Heart left ventricle (tissue), 16 donors: ENCODE results near the gene TNKS1BP1. TPM values are rescaled to one million over a fixed set of nuclear protein-coding genes. Genes with fewer than 3 reads are reported as not detected.
"Not testable (repeated sequence)": the region's sequence is repeated elsewhere in the genome, so short reads cannot be mapped to it uniquely, and the experiment has no call there.

Source experiments
- ATAC-seq, 4 donors: fragments of 200-7000 bp; cut with Tn5 transposase; one replicate each; pipeline ENCODE4 v1.9.1; 2020 to 2022; ENCODE audit warnings: moderate library complexity in 4 of 4, mild to moderate bottlenecking in 3 of 4, moderate number of reproducible peaks in 1 of 4
- DNase-seq, 5 donors: peaks; one replicate each; pipeline ENCODE4 v3.0.0-alpha.2; 2020
- H3K27ac ChIP-seq, 12 donors: fragments of 200-600 bp; sonication (generic) in 4 of 12; one replicate each; pipeline versions ENCODE4 v1.5.0 to v1.8.0; 2016 to 2022; ENCODE audit warnings: mild to moderate bottlenecking in 2 of 12
- H3K27me3 ChIP-seq, 9 donors: fragments of 200-600 bp; sonication (generic) in 2 of 9; one replicate each; pipeline versions ENCODE4 v1.5.1 to v1.8.0; 2016 to 2022; ENCODE audit warnings: mild to moderate bottlenecking in 3 of 9
- H3K36me3 ChIP-seq, 9 donors: fragments of 200-600 bp; sonication (generic) in 2 of 9; one replicate each; pipeline versions ENCODE4 v1.5.0 to v1.8.0; 2018 to 2022; ENCODE audit warnings: mild to moderate bottlenecking in 2 of 9
- H3K4me1 ChIP-seq, 12 donors: fragments of 200-600 bp; sonication (generic) in 4 of 12; one replicate each; pipeline versions ENCODE4 v1.5.0 to v1.8.0; 2016 to 2022; ENCODE audit warnings: mild to moderate bottlenecking in 3 of 12
- H3K4me3 ChIP-seq, 12 donors: fragments of 200-600 bp; sonication (generic) in 4 of 12; one replicate each; pipeline versions ENCODE4 v1.5.0 to v1.8.0; 2017 to 2022; ENCODE audit warnings: mild to moderate bottlenecking in 9 of 12, moderate library complexity in 4 of 12
- H3K9me3 ChIP-seq, 12 donors: fragments of 200-600 bp; sonication (generic) in 4 of 12; one replicate each; pipeline versions ENCODE4 v1.5.0 to v1.8.0; 2016 to 2022; ENCODE audit warnings: mild to moderate bottlenecking in 1 of 12
- POLR2A ChIP-seq, 2 donors: fragments of 450-650 bp; IDR thresholded peaks; one replicate each; pipeline ENCODE4 v1.6.1; 2017; ENCODE audit warnings: antibody characterized with exemption in 2 of 2, mild to moderate bottlenecking in 2 of 2, moderate library complexity in 2 of 2
- WGBS, 4 donors: extraction: QIAGEN DNeasy Blood & Tissue Kit in 2 of 4; methylation state at CpG; one replicate each; pipeline versions ENCODE4 v1.1.5 to v1.1.7; 2013 to 2018; 5-methylcytosine and 5-hydroxymethylcytosine counted together
- intact Hi-C, 10 donors: fragments of 100-400 bp; cut with DNase I; formaldehyde crosslinking; loops; one replicate each; pipeline versions ENCODE4 v1.11.1 to v1.14.2; 2022
- polyA plus RNA-seq, 2 donors: library from polyadenylated mRNA; stranded (reverse); fragments of 200-250 nt; gene quantifications; one replicate each; pipeline ENCODE4 v1.2.3, GENCODE V29; 2013
- total RNA-seq, 9 donors: library from RNA; depleted of rRNA in 2 of 9; stranded (reverse); fragments of >200 nt in 2 of 9; fragmentation: NEBNext Ultra II Directional in 3 of 9; extraction: Animal tissue kit (Norgen Biotek cat#: 25700) in 3 of 9; gene quantifications; one replicate each; pipeline versions ENCODE4 v1.1.0 to v1.2.4, GENCODE V29; 2016 to 2023
- TF ChIP-seq, protein P1 (sequence below), 12 donors: fragments of 200-600 bp; sonication (generic) in 4 of 12; IDR thresholded peaks; one replicate each; pipeline versions ENCODE4 v1.5.0 to v1.8.0; 2018 to 2022; ENCODE audit warnings: antibody characterized with exemption in 12 of 12, mild to moderate bottlenecking in 5 of 12
- donor health status: ischemic (EF 13 %, LVEDD 7.1; RV severe dilation, severe dysfunction).
- donor health status: healthy with polysubstance abuse.
- donor health status: DM: no; HTN: yes; CAD: no.
- donor health status: DM: no; HTN: no; CAD: no.
- donor health status: ischemic (EF 25% LVEDD 6.9; RV normal size, moderate dysfunction).
- donor health status: ischemic (EF 25% LVEDD 5.7; RV mildly dilated, moderate dysfunction).
- donor health status: healthy.
- donor health status: DM: yes; HTN: yes; CAD: no.
- donor health status: ischemic (EF 35%, LVEDD 5.7; RV mildly dilated, moderate dysfunction).
- donor health status: nonischemic (EF 11% LVEDD 7.7; RV severe dilation, severe dysfunction).
- donor health status: DM: yes; HTN: yes; CAD: no.
- donor health status: PGD.
- donor health status: ischemic (EF 29% LVEDD 5.4; RV normal size, mild dysfunction).
- donor health status: nonischemic (EF 23%, LVEDD 6.1; RV moderate dilation, normal function).

The TNKS1BP1 gene
- total and polyA plus RNA-seq, 11 donors = 25.3 to 68.3 (median 34.2) TPM

GRCh38 chr11:57290288-57290687 lies 34.5 kb downstream of the TNKS1BP1 start:
- H3K27ac ChIP-seq = no peak overlapping the region
- DNase-seq (no peak), ATAC-seq (no peak)
- intact Hi-C loops = no loop called here
- H3K4me1 ChIP-seq = peaks cover 0 to 30% (median 9%) of the 10 kb centered on the region in 12 donors
- H3K4me3 ChIP-seq = no peak overlapping the region
- no peaks in the 10 kb centered on the region for H3K9me3 ChIP-seq
- TF ChIP-seq POLR2A (IDR thresholded peaks at IDR 0.05) = no peak
- TF ChIP-seq, protein P1, sequence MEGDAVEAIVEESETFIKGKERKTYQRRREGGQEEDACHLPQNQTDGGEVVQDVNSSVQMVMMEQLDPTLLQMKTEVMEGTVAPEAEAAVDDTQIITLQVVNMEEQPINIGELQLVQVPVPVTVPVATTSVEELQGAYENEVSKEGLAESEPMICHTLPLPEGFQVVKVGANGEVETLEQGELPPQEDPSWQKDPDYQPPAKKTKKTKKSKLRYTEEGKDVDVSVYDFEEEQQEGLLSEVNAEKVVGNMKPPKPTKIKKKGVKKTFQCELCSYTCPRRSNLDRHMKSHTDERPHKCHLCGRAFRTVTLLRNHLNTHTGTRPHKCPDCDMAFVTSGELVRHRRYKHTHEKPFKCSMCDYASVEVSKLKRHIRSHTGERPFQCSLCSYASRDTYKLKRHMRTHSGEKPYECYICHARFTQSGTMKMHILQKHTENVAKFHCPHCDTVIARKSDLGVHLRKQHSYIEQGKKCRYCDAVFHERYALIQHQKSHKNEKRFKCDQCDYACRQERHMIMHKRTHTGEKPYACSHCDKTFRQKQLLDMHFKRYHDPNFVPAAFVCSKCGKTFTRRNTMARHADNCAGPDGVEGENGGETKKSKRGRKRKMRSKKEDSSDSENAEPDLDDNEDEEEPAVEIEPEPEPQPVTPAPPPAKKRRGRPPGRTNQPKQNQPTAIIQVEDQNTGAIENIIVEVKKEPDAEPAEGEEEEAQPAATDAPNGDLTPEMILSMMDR (IDR thresholded peaks at IDR 0.05) = no peak
- H3K27me3 ChIP-seq = no peaks in the 10 kb centered on the region
- 41 to 61% (median 46%) methylated on average over 1 of the region's 1 CpG for WGBS, 4 donors
- no peaks in the 10 kb centered on the region for H3K36me3 ChIP-seq

DNA sequence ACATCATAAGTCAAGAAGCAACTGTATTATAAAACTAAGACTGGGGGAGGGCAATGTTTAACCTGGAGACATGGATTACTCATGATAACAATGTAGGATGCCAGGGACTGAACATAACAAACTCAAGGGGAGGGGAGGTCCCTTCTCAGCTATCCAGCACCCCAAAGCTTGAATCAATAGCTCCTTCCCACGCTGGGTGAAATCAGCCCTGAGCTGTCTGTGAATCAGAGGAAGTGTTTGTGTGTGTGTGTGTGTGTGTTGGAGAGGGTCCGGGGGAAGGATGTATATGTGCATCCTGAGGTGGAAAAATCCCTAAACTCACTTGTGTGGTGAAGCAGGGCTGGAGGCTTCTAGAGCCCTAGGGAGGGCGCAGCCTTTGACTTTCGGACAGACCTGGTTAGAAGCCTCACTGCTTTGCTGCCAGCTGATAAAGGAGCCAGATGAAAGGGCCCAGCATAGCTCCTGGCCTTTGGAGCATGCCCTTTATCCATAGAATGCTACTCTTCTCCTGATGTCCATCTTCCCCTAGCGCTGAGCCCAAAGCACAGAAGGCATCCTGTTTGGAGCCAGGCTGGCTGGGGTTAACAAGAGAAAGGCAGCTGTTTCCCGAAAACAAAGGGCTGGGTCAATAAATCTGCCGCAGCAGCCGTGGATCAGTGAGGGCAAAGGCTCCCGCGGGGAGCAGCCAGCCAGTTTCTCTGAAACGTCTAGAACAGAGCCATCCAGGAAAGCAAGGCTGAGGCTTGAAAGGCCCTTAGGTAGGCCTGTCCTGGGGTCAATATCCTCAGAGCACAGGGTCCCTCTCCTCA lies 35.8 kb downstream of the TNKS1BP1 start:
- no peak for TF ChIP-seq POLR2A (IDR thresholded peaks at IDR 0.05)
- TF ChIP-seq, protein P1 (IDR thresholded peaks at IDR 0.05) = no peak
- H3K4me1 ChIP-seq = peaks cover 0 to 17% (median 5%) of the 10 kb centered on the region in 12 donors
- no peaks in the 10 kb centered on the region for H3K36me3 ChIP-seq
- DNase-seq = no peak
- no peaks in the 10 kb centered on the region for H3K27me3 ChIP-seq
- intact Hi-C loops = no loop called here
- WGBS, 4 donors = 22 to 39% (median 29%) methylated on average over 10 to 11 of the region's 11 CpGs
- H3K9me3 ChIP-seq = no peaks in the 10 kb centered on the region
- peak in 3 of 4 donors; percentile 14 to 52 (median 27) for ATAC-seq
- H3K27ac ChIP-seq = peak overlapping the region in 4 of 12 donors; percentile 27 to 63 (median 36)
- no peak overlapping the region for H3K4me3 ChIP-seq

DNA sequence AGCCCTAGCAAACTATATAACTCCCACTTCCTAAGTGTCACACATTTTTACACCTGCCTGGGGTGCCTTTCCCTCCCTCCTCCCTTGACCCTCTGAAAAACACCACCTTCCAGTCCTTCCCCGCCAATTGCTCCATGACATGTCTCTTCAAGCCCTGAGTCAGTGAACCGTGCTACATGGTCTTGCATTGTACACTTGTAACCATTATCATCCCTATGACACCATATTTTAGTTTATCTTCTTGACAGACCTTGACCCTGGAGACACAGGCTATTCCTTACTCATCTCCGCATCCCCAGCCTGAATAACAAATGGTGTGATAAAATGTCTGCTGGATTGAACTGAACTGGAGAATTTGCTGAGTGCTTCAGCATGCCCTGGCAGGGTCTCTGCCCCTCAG lies 36.9 kb downstream of the TNKS1BP1 start:
- WGBS, 4 donors = 96 to 98% (median 97%) methylated on average over 3 of the region's 3 CpGs
- intact Hi-C loops = no loop called here
- no peak overlapping the region for H3K27ac ChIP-seq
- H3K9me3 ChIP-seq = no peaks in the 10 kb centered on the region
- H3K27me3 ChIP-seq = no peaks in the 10 kb centered on the region
- ATAC-seq (no peak), DNase-seq (no peak)
- peaks cover 0 to 12% (median 3%) of the 10 kb centered on the region in 12 donors for H3K4me1 ChIP-seq
- TF ChIP-seq, protein P1 (IDR thresholded peaks at IDR 0.05) = no peak
- TF ChIP-seq POLR2A (IDR thresholded peaks at IDR 0.05) = no peak
- H3K36me3 ChIP-seq = no peaks in the 10 kb centered on the region
- no peak overlapping the region for H3K4me3 ChIP-seq

DNA sequence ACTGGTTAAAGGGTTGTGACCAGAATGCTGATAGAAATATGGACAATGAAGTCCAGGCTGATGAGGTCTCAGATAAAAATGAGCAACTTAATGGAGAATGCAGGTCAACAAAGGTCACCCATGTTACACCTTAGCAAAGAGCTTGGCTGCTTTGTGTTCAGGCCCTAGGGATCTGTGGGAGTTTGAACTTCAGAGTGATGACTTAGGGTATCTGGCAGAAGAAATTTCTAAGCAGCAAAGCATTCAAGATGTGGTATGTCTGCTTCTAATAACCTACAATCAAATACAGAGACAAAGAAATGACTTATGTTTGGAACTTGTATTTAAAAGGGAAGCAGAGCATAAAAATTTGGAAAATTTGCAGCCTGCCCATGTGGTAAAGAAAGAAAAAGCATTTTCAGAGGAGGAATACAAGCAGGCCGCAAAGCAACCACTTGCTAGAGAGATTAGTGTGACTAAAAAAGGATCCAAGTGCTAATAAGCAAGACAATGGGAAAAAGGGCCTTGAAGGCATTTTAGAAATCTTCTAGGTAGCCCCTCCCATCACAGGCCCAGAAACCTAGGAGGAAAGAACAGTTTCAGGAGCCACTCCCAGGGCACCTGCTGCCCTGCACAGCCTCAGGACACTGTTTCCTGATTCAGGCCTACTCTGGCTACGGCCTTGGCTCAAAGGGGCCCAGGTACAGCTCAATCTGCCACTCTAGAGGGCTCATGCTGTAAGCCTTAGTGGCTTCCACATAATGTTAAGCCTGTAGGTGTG lies 41.3 kb downstream of the TNKS1BP1 start:
- Histone ChIP-seq H3K27ac (no peak overlapping the region), H3K36me3 (no peaks in the 10 kb centered on the region), H3K4me1 (peaks cover 0 to 5% (median 3%) of the 10 kb centered on the region in 12 donors), H3K27me3 (no peaks in the 10 kb centered on the region), H3K4me3 (no peak overlapping the region), H3K9me3 (no peaks in the 10 kb centered on the region)
- 90 to 100% (median 95%) methylated on average over 2 of the region's 2 CpGs for WGBS, 4 donors
- intact Hi-C loops = no loop called here
- ATAC-seq (no peak), DNase-seq (no peak)
- TF ChIP-seq, protein P1 (IDR thresholded peaks at IDR 0.05) = no peak

DNA sequence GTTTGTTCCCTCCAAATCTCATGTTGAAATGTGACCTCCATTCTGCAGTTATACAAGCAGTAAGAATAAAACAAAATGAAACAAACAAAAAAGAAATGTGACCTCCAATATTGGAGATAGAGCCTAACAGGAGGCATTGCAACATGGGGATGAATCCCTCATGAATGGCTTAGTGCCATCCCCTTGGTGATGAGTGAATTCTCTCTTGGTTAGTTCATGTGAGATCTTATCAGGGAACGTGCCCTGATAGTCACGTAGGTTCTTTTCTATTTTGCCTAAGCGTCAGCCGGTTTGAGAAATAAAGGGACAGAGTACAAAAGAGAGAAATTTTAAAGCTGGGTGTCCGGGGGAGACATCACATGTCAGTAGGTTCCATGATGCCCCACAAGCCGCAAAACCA lies 43.2 kb downstream of the TNKS1BP1 start:
- H3K4me1 ChIP-seq = peaks cover 0 to 24% (median 18%) of the 10 kb centered on the region in 12 donors
- intact Hi-C loops, H3K9me3 ChIP-seq, H3K27me3 ChIP-seq, DNase-seq, ATAC-seq, H3K36me3 ChIP-seq, H3K4me3 ChIP-seq, H3K27ac ChIP-seq: not testable (repeated sequence)
- WGBS, 4 donors = 75 to 91% (median 86%) methylated on average over 6 of the region's 6 CpGs
